ENCODE data around the gene PTPRN2.

The PTPRN2 gene

GRCh38 chr7:158176561-158177173, 411.0 kb downstream of the PTPRN2 start:
- DNase-seq, result no peak
- H3K36me3 Mint-ChIP-seq (ENCODE audit: low read depth), result no peaks in the 10 kb centered on the region
- H3K27ac Mint-ChIP-seq, result no peak overlapping the region
- no peaks in the 10 kb centered on the region for H3K4me1 Mint-ChIP-seq
- no peak for TF ChIP-seq CTCF (IDR thresholded peaks at IDR 0.05)
- peaks cover 19% of the 10 kb centered on the region for H3K27me3 Mint-ChIP-seq (ENCODE audit: low read depth, poor library complexity)
- no peak overlapping the region for H3K4me3 Mint-ChIP-seq
- peaks cover 57% of the 10 kb centered on the region for H3K9me3 Mint-ChIP-seq

GRCh38 chr7:158175779-158176178, 411.8 kb downstream of the PTPRN2 start:
- Mint-ChIP-seq H3K4me1 (no peaks in the 10 kb centered on the region), H3K4me3 (no peak overlapping the region), H3K9me3 (peaks cover 61% of the 10 kb centered on the region), H3K27ac (no peak overlapping the region), H3K27me3 (ENCODE audit: low read depth, poor library complexity) (peaks cover 18% of the 10 kb centered on the region), H3K36me3 (ENCODE audit: low read depth) (no peaks in the 10 kb centered on the region)
- no peak for TF ChIP-seq CTCF (IDR thresholded peaks at IDR 0.05)
- DNase-seq, result no peak

GRCh38 chr7:158174947-158175346, 412.7 kb downstream of the PTPRN2 start:
- Mint-ChIP-seq H3K9me3 (peaks cover 56% of the 10 kb centered on the region), H3K27ac (no peak overlapping the region), H3K4me3 (no peak overlapping the region), H3K27me3 (ENCODE audit: low read depth, poor library complexity) (peaks cover 12% of the 10 kb centered on the region), H3K4me1 (no peaks in the 10 kb centered on the region), H3K36me3 (ENCODE audit: low read depth) (no peaks in the 10 kb centered on the region)
- TF ChIP-seq CTCF (IDR thresholded peaks at IDR 0.05), result no peak
- no peak for DNase-seq

DNA sequence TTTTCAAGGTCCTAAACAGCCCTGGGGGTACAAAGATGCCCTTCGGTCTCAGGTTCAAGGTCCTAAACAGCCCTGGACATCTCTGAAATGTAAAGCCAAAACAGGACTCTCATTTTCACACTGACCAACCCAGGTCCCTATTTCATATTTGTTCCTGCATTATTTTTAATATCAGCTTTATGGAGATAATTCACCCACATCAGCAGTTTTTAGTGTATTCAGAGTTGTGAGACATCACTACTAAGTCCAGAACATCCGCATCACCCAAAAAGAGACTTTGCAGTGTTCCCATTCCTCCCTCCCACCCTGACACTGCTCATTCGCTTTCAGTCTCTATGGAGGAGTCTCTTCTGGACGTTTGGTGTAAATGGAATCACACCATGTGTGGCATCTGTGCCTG, 420.2 kb downstream of the PTPRN2 start:
- no peak overlapping the region for H3K4me3 Mint-ChIP-seq
- H3K27ac Mint-ChIP-seq, result no peak overlapping the region
- TF ChIP-seq CTCF (IDR thresholded peaks at IDR 0.05), result no peak
- no peaks in the 10 kb centered on the region for H3K4me1 Mint-ChIP-seq
- H3K27me3 Mint-ChIP-seq (ENCODE audit: low read depth, poor library complexity), result peaks cover 11% of the 10 kb centered on the region
- DNase-seq, result no peak
- peaks cover 5% of the 10 kb centered on the region for H3K36me3 Mint-ChIP-seq (ENCODE audit: low read depth)
- H3K9me3 Mint-ChIP-seq, result peaks cover 67% of the 10 kb centered on the region

- Mint-ChIP-seq H3K27me3 (ENCODE audit: low read depth, poor library complexity) (peaks cover 11% of the 10 kb centered on the region), H3K36me3 (ENCODE audit: low read depth) (peaks cover 5% of the 10 kb centered on the region), H3K4me3 (no peak overlapping the region), H3K27ac (no peak overlapping the region), H3K4me1 (no peaks in the 10 kb centered on the region), H3K9me3 (peaks cover 61% of the 10 kb centered on the region)
- no peak for DNase-seq
- no peak for TF ChIP-seq CTCF (IDR thresholded peaks at IDR 0.05)
Measured at GRCh38 chr7:158166386-158167340, 421.0 kb downstream of the PTPRN2 start.

Measured in nephron progenitor cell (in vitro differentiated cells).